SH-SY5Y (cell line): ENCODE results near the gene MAN2C1.

ENCODE experiments used
- GATA2 ChIP-seq: IDR thresholded peaks from 2 replicates; pipeline ENCODE4 v1.6.1; 2011; ENCODE audit warnings: mild to moderate bottlenecking, low read depth, low read length
- GATA3 ChIP-seq: IDR thresholded peaks from 2 replicates; pipeline ENCODE4 v1.6.1; 2011; ENCODE audit warnings: low read depth, mild to moderate bottlenecking, low read length, moderate library complexity

The MAN2C1 gene

DNA sequence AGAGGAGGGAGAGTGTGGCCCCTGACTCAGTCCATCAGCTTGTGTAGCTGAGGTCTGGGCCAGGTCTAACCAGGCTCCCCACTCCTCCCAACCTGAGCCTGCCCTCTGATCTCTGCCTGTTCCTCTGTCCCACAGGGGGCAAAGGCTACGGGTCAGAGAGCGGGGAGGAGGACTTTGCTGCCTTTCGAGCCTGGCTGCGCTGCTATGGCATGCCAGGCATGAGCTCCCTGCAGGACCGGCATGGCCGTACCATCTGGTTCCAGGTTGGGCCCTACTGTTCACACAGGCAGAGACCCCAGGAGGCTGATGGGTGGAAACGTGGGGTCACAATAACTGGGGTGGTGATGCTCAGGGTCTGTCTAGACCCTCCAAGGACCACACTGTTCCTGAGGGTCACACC, 14.8 kb downstream of the MAN2C1 start:
- no peak for TF ChIP-seq GATA3

DNA sequence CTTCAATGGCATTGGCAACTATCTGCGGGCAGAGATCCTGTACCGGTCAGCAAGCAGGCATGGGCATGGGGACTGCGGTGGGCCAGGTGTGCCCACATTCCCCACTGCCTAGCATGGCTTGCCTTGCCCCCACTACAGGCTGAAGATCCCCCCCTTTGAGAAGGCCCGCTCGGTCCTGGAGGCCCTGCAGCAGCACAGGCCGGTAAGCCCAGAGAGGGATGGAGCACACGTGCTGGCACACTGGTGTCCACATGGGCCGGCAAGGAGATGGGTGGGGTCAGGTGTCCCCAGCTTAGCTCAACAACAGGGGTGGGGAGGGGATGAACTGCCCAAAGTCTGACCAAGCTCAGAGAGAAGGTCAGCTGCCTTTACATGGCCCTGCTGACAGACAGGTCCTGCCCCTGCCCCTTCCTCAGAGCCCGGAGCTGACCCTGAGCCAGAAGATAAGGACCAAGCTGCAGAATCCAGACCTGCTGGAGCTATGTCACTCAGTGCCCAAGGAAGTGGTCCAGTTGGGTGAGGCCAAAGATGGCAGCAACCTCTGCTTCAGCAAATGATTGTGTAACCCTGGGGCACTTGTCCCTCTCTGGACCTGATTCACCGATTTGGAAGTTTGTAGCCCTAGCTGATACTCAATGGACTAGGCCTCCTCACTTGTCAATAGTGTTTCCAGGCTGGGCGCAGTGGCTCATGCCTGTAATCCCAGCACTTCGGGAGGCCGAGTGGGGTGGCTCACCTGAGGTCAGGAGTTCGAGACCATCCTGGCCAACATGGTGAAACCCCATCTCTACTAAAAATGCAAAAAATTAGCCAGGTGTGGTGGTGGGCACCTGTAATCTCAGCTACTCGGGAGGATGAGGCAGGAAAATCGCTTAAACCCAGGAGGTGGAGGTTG, 16.0 kb downstream of the MAN2C1 start:
- TF ChIP-seq GATA2 (no peak), GATA3 (no peak)

DNA sequence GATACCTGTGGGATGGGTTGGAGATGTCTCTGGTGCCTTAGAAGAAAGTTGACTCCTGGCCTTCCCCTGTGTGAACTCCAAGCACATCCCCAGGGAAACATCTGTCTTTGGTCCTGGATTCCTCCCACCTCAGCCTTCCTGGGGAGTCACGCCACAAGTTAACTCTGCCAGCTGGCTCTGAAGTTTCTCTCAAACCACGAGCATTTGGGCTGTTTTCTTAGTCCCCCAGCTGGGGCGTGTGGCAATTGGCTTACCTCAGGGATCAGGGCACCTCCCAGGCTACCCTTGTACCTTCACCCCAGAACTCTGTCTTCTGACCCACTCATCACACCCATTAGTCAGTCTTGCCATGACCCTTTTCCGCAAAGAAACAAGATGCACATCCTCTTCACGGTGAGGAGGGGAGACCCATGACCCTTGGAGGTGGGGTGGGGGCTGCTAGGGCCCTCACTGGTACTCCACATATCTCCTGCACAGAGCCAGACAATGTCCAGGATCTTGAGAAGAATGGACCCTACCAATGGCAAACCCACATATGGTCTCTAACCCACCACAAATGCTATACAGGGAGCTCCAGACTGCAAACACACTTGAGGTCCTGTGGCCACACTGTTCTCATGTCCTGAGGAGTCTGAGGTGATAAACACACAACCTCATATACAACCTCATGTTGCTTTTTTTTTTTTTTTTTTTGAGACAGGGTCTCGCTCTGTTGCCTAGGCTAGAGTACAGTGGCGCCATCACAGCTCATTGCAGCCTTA, 17.6 kb downstream of the MAN2C1 start:
- TF ChIP-seq GATA3, result no peak
- TF ChIP-seq GATA2, result no peak

DNA sequence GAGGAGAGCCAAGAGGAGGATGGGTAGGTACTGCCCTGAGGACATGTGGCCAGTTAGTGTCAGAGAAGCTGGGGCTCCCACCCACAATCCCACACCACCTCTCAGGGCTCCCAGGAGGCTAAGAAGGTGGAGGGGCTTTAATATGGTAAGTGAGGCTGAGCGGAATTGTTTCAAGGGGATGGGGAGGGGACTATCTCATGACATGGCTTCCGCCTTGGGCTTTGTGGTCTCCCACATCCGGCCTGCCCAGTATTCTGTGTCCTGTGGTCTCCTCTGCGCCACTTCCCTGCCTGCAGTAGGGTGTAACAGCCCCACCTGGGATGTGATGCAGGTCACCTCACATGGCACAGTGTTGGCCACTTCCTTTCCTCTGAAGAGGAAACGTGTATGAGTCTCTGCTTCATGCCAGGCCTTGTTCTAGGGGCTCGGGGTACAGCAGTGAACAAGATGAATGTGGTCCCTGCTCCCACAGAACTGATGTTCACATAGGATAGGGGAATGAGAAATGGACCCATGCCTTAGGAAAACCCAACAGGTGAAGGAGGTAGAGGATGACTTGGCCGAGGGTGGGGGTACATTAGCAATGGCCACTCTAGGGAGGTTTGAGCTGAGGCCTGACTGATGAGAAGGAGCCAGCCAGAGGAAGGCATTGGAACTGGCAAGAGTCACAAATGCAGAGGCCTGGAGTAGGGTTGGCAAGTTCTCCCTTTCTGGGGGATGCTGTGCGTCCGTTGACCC, 18.4 kb downstream of the MAN2C1 start:
- TF ChIP-seq GATA3, result no peak
- TF ChIP-seq GATA2, result no peak

DNA sequence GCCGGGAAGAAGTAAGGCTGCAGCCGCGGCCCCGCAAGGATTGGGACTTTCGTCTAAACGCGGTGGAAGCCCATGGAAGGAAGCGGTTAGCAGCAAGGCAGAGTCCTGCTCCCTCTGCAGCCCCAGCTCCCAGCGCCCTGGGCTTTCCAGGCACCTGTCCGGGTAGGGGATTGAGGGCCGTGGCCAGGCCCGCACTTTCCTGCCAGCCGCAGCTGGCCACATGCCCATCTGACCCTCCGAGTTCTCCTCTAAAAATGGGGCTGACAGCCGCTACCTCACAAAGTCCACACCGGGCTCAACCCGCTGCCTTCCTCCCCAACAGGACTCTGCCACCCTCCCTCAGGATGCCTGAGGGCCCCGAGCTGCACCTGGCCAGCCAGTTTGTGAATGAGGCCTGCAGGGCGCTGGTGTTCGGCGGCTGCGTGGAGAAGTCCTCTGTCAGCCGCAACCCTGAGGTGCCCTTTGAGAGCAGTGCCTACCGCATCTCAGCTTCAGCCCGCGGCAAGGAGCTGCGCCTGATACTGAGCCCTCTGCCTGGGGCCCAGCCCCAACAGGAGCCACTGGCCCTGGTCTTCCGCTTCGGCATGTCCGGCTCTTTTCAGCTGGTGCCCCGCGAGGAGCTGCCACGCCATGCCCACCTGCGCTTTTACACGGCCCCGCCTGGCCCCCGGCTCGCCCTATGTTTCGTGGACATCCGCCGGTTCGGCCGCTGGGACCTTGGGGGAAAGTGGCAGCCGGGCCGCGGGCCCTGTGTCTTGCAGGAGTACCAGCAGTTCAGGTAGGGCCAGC, 19.7 kb downstream of the MAN2C1 start:
- TF ChIP-seq GATA3 (no peak), GATA2 (no peak)

DNA sequence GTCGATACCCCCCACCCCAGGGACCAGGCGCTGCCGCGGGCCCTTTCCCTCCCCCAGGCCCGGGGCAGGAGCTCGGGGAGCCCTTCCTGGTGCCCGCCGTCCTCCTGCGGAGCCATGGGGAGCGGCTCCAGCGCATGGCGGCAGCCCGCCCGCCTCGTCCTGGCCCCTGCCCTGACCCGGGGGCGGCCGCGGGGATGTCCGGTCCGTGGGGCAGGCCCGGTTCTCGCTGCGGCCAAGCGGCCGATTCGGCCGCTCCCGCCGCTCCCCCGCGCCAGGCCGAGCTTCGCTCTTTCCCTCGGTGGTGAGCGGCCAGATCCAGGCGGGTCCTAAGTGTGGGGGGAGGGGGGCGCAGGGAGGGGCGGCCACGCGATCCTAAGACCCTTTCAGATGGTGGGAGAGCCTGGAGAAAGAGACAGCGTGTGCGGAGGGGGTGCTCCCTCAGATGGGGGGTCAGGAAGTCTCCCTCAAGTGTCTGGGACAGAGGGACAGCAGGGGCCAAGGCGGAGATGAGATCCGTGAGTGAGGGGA, 20.3 kb downstream of the MAN2C1 start:
- TF ChIP-seq GATA3, result no peak
- no peak for TF ChIP-seq GATA2

DNA sequence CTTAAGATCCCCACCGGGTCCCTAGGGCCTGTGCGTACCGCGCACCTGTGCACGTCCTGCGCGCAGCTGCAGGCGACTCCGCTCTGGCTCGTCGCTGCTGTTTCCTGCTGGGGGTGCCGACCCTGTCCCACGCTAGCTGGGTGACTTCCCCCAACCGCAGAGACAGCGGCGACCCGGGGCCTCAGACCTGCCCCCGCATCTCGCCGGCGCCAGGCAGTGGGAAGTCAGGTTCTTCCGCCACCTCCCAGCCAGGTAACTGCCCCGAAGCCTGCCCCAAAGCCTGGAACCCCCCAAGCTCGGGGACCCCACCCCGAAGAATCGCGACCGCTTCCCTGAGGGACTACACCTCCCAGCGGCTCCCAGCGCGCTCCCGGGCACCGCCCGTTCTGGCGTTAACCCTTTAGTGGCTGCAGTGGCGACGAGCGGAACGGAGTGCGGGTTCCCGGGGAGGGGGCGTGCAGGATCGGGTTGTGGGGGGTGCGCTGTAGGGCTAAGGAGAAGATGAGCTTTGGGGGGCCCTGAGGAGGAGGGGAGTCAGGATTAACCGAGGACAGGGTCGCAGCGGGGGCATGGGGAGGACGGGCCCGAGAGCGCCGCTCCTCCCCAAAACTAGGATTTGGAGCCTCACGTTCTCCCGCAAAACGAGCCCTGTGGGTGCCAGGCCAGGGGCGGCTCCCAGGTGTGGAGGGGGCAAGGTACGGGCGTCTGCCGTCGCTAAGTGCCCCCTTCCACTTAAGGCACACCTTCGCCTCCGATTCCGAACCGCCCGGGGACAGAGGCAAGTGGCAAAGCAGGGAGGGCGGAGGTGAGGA, 21.0 kb downstream of the MAN2C1 start:
- TF ChIP-seq GATA3 (no peak), GATA2 (no peak)

DNA sequence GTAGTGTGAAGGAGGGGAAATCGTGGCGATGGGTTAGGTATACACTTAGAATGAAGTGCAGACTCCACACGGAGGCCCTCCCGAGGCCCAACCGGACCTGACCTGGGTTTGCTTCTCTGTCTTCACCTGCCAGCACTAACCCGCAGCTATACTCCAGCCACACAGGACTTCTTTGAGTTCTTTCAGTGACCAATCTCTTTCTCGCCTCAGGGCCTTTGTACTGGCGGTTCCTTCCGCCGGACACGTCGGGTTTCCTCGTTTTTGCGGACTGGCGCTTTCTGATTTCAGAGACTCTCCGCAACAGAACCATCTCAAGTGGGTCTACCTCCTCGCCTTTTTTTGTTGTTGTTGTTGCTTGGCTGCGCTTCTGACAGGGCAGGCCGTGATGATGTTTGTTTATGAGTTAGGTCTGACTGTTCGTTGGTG, 21.6 kb downstream of the MAN2C1 start, which contains the start of gene NEIL1:
NEIL1 (plus strand) TSS at position 244 of the 426 bp plus-strand sequence. CDS start 1,867 bp downstream, outside the sequence.
- TF ChIP-seq GATA2, result no peak
- TF ChIP-seq GATA3, result no peak

DNA sequence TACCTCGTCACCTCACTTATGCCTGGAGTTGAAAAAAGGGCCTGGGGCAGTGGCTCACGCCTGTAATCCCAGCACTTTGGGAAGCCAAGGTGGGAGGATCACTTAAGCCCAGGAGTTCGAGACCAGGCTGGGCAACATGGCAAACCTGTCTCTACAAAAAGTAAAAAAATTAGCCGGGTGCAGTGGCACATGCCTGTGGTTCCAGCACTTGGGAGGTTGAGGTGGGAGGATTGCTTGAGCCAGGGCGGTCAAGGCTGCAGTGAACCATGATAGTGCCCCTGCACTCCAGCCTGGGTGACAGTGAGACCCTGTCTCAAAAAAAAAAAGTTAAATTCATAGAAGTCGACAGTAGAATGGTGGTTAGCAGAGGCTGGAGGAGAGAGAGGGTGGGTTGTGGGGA, 26.2 kb downstream of the MAN2C1 start:
- no peak for TF ChIP-seq GATA2

DNA sequence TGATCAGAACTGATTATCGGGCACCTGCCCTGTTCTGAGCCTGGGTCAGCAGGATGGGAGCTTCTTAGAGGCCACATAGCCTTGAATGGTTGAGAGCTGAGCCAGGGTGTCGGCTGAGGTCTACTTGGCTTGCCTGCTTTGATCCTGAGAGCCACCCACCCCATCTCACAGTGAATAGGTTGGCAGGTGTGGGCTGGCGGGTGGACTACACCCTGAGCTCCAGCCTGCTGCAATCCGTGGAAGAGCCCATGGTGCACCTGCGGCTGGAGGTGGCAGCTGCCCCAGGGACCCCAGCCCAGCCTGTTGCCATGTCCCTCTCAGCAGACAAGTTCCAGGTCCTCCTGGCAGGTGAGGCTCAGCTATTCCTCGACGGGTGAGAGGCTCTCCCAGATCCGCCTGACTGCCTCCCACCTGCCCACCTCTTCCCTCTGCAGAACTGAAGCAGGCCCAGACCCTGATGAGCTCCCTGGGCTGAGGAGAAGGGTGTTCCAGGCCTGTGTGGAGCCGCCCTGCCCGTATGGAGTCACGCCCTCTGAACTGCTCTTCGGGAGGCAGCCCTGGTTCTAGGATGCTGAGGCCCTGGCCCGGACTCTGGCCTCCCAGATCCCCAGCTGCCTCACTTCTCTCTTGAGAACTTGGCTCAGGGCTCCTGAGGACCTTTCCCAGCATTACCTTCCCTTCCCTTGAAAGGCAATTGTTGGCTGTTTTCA, 28.7 kb downstream of the MAN2C1 start:
- TF ChIP-seq GATA3, result no peak
- TF ChIP-seq GATA2, result no peak

DNA sequence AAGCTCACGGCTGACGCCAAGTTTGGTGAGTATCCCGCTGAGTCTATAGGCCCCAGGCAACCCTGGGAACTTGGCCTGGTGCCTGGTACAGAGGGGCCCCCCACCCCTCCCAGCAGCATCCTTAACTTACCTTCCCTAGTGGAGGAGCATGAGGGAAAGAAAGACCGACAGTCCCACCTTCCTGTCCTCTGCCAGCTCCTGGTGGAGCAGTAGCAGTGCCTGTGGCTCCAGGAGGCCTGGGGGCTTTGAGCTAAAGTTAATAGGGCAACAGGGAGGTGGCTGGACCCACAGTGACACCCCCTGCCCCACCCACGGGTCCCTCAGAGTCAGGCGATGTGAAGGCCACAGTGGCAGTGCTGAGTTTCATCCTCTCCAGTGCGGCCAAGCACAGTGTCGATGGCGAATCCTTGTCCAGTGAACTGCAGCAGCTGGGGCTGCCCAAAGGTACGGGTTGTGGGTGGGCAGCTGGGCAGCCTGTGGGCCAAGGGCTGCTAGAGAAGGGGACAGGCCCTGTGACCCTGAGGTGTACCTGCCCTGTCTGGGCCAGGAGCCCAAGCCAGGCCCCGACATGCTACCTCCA, 29.7 kb downstream of the MAN2C1 start:
- no peak for TF ChIP-seq GATA3
- TF ChIP-seq GATA2, result no peak

DNA sequence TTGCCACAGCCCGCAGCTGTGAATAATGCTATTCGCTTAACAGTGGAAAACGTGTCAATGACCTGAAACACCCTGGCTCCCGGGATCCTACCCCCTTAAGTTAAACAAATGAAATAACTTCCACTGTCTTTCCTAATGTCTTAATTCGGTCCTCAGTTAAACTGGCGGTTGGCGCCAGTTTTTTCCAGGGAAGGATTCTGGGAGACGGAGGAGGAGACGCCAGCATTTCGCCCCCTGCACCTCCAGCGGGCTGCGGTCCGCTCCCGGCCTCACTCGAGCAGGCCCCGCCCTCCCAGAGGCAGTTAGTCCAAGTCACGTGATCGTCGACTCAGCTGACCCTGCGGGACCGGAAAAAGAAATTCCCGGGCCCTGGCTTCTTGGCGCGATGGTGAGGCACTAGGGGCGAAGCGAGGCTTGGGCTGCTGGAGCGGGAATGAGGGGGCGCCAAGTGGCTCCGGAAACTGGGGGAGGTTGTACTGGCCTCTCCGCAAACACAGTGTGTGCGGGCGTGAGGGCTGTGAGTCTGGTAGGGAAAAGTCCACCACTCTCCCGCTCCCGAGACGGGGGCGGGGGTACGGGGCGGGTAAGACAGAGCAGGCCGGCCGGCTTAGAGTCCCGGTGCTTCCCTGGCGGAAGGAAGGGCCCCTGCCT, 32.6 kb downstream of the MAN2C1 start, which contains the start of gene COMMD4:
COMMD4 (plus strand) TSS at position 359 of the 651 bp plus-strand sequence; CDS start at position 386, 27 bp downstream.
- TF ChIP-seq GATA2 (no peak), GATA3 (no peak)
